ENCODE results near the gene CEMIP2. TPM values are rescaled to one million over a fixed set of nuclear protein-coding genes. Genes with fewer than 3 reads are reported as not detected.

Gene CEMIP2
- total and polyA plus RNA-seq, 2 donors (not counting 1 experiment from before 2014, with no cell fraction given), result 35.1 to 45.6 TPM

GRCh38 chr9:71719088-71719487 lies 49.2 kb downstream of the CEMIP2 start:
- H3K4me2 ChIP-seq (ENCODE audit: extremely low read depth, insufficient read depth, low read length), result no peak overlapping the region
- TF ChIP-seq EZH2 (IDR thresholded peaks at IDR 0.05; ENCODE audit: low read length, missing control alignments) (no peak), CTCF (conservative IDR thresholded peaks at IDR 0.05 in 1 of 2, IDR thresholded peaks at IDR 0.05 in 1 of 2; ENCODE audit: low read depth in 1 of 2, low read length in 2 of 2) (no peak)
- peaks cover 1% of the 10 kb centered on the region for H3K36me3 ChIP-seq (ENCODE audit: control insufficient read depth, insufficient read depth, low read length)
- H3K79me2 ChIP-seq (ENCODE audit: control insufficient read depth, insufficient read depth, low read length), result no peaks in the 10 kb centered on the region
- no peaks in the 10 kb centered on the region for H3K27me3 ChIP-seq (ENCODE audit: control insufficient read depth, insufficient read depth, low read length)
- no peaks in the 10 kb centered on the region for H4K20me1 ChIP-seq (ENCODE audit: control insufficient read depth, extremely low read depth, insufficient read depth, low read length)
- H3K9ac ChIP-seq (ENCODE audit: insufficient read depth, low read length), result no peak overlapping the region
- no peak overlapping the region for H3K27ac ChIP-seq (ENCODE audit: insufficient read depth, low read length)
- H3K4me3 ChIP-seq (replicated peaks in 1 of 4; ENCODE audit: control extremely low read depth in 1 of 4, insufficient read depth in 1 of 4, low read depth in 3 of 4, low read length in 4 of 4), result no peak overlapping the region
- peaks cover 2% of the 10 kb centered on the region for H3K4me1 ChIP-seq (ENCODE audit: control insufficient read depth, extremely low read depth, insufficient read depth, low read length)
- DNase-seq (ENCODE audit: low read depth in 2 of 2), result no peak
- no peak overlapping the region for H2AFZ ChIP-seq (ENCODE audit: low read length)
- no peaks in the 10 kb centered on the region for H3K9me3 ChIP-seq (ENCODE audit: control insufficient read depth, insufficient read depth, low read depth, low read length)

- DNase-seq (ENCODE audit: low read depth in 2 of 2), result peak in 1 of 2 donors; percentile 52
- Histone ChIP-seq H3K36me3 (ENCODE audit: control insufficient read depth, insufficient read depth, low read length) (peaks cover 1% of the 10 kb centered on the region), H3K9me3 (ENCODE audit: control insufficient read depth, insufficient read depth, low read depth, low read length) (no peaks in the 10 kb centered on the region), H4K20me1 (ENCODE audit: control insufficient read depth, extremely low read depth, insufficient read depth, low read length) (no peaks in the 10 kb centered on the region), H3K4me2 (ENCODE audit: extremely low read depth, insufficient read depth, low read length) (no peak overlapping the region), H3K4me1 (ENCODE audit: control insufficient read depth, extremely low read depth, insufficient read depth, low read length) (peaks cover 2% of the 10 kb centered on the region), H3K79me2 (ENCODE audit: control insufficient read depth, insufficient read depth, low read length) (no peaks in the 10 kb centered on the region), H3K27ac (ENCODE audit: insufficient read depth, low read length) (no peak overlapping the region), H2AFZ (ENCODE audit: low read length) (no peak overlapping the region), H3K27me3 (ENCODE audit: control insufficient read depth, insufficient read depth, low read length) (no peaks in the 10 kb centered on the region), H3K4me3 (replicated peaks in 1 of 4; ENCODE audit: control extremely low read depth in 1 of 4, insufficient read depth in 1 of 4, low read depth in 3 of 4, low read length in 4 of 4) (no peak overlapping the region), H3K9ac (ENCODE audit: insufficient read depth, low read length) (no peak overlapping the region)
- peak in 1 of 2 donors; percentile 55 for TF ChIP-seq CTCF (conservative IDR thresholded peaks at IDR 0.05 in 1 of 2, IDR thresholded peaks at IDR 0.05 in 1 of 2; ENCODE audit: low read depth in 1 of 2, low read length in 2 of 2)
- TF ChIP-seq EZH2 (IDR thresholded peaks at IDR 0.05; ENCODE audit: low read length, missing control alignments), result no peak
Observed at GRCh38 chr9:71716138-71716909, 52.0 kb downstream of the CEMIP2 start.

GRCh38 chr9:71710856-71711255 lies 57.5 kb downstream of the CEMIP2 start:
- TF ChIP-seq CTCF (conservative IDR thresholded peaks at IDR 0.05 in 1 of 2, IDR thresholded peaks at IDR 0.05 in 1 of 2; ENCODE audit: low read depth in 1 of 2, low read length in 2 of 2) (no peak), EZH2 (IDR thresholded peaks at IDR 0.05; ENCODE audit: low read length, missing control alignments) (no peak)
- H4K20me1 ChIP-seq (ENCODE audit: control insufficient read depth, extremely low read depth, insufficient read depth, low read length), result no peaks in the 10 kb centered on the region
- H3K9ac ChIP-seq (ENCODE audit: insufficient read depth, low read length), result no peak overlapping the region
- no peak overlapping the region for H2AFZ ChIP-seq (ENCODE audit: low read length)
- peaks cover 12% of the 10 kb centered on the region for H3K36me3 ChIP-seq (ENCODE audit: control insufficient read depth, insufficient read depth, low read length)
- H3K27me3 ChIP-seq (ENCODE audit: control insufficient read depth, insufficient read depth, low read length), result no peaks in the 10 kb centered on the region
- no peaks in the 10 kb centered on the region for H3K9me3 ChIP-seq (ENCODE audit: control insufficient read depth, insufficient read depth, low read depth, low read length)
- no peak for DNase-seq (ENCODE audit: low read depth in 2 of 2)
- H3K79me2 ChIP-seq (ENCODE audit: control insufficient read depth, insufficient read depth, low read length), result no peaks in the 10 kb centered on the region
- H3K4me2 ChIP-seq (ENCODE audit: extremely low read depth, insufficient read depth, low read length), result no peak overlapping the region
- H3K27ac ChIP-seq (ENCODE audit: insufficient read depth, low read length), result no peak overlapping the region
- no peak overlapping the region for H3K4me3 ChIP-seq (replicated peaks in 1 of 4; ENCODE audit: control extremely low read depth in 1 of 4, insufficient read depth in 1 of 4, low read depth in 3 of 4, low read length in 4 of 4)
- H3K4me1 ChIP-seq (ENCODE audit: control insufficient read depth, extremely low read depth, insufficient read depth, low read length), result no peaks in the 10 kb centered on the region

All from fibroblast of lung (primary cell).